Ectodermal cell (in vitro differentiated cells): ENCODE results near the gene MACROD1.

Source experiments
- H3K27ac ChIP-seq: 2 replicates; pipeline ENCODE4 v1.7.0; 2013; ENCODE audit warnings: mild to moderate bottlenecking, low read depth, low read length; ENCODE audit not compliant: insufficient read depth, poor library complexity, severe bottlenecking
- H3K27me3 ChIP-seq: 2 replicates; pipeline ENCODE4 v1.7.0; 2013; ENCODE audit warnings: mild to moderate bottlenecking, low read length; ENCODE audit not compliant: insufficient read depth, control insufficient read depth, poor library complexity, severe bottlenecking
- H3K36me3 ChIP-seq: one replicate; pipeline ENCODE4 v1.7.0; 2013; ENCODE audit warnings: low read length; ENCODE audit not compliant: control insufficient read depth, insufficient read depth
- H3K4me1 ChIP-seq: one replicate; pipeline ENCODE4 v1.7.0; 2013; ENCODE audit warnings: low read length; ENCODE audit not compliant: control insufficient read depth, insufficient read depth
- H3K4me3 ChIP-seq: 2 replicates; pipeline ENCODE4 v1.7.0; 2013; ENCODE audit warnings: low read depth, low read length, control low read depth; ENCODE audit not compliant: insufficient read depth
- H3K9me3 ChIP-seq: 2 replicates; pipeline ENCODE4 v1.7.0; 2013; ENCODE audit warnings: mild to moderate bottlenecking, low read length, moderate library complexity; ENCODE audit not compliant: control insufficient read depth
- WGBS, 2 experiments: methylation state at CpG; one replicate each; pipeline ENCODE4 v1.1.7; 2013; ENCODE audit warnings: missing lambda C conversion rate in 2 of 2; 5-methylcytosine and 5-hydroxymethylcytosine counted together

Gene MACROD1

GRCh38 chr11:64014356-64014755, 151.6 kb downstream of the MACROD1 start:
- Histone ChIP-seq H3K27me3 (peaks cover 3% of the 10 kb centered on the region), H3K4me1 (peaks cover 8% of the 10 kb centered on the region)
- 87 to 90% methylated on average over 11 of the region's 11 CpGs for WGBS, 2 experiments

GRCh38 chr11:64013141-64013896, 152.6 kb downstream of the MACROD1 start:
- H3K4me3 ChIP-seq, result no peak overlapping the region
- peaks cover 14% of the 10 kb centered on the region for H3K27me3 ChIP-seq
- H3K36me3 ChIP-seq, result no peaks in the 10 kb centered on the region
- no peaks in the 10 kb centered on the region for H3K9me3 ChIP-seq
- no peak overlapping the region for H3K27ac ChIP-seq
- WGBS, 2 experiments, result 89 to 91% methylated on average over 16 of the region's 16 CpGs
- peaks cover 8% of the 10 kb centered on the region for H3K4me1 ChIP-seq

More at GRCh38 chr11:64014356-64014755, 151.6 kb downstream of the MACROD1 start:
- Histone ChIP-seq H3K27ac (no peak overlapping the region), H3K9me3 (no peaks in the 10 kb centered on the region), H3K4me3 (no peak overlapping the region), H3K36me3 (no peaks in the 10 kb centered on the region)

GRCh38 chr11:64011371-64011770, 154.5 kb downstream of the MACROD1 start:
- Histone ChIP-seq H3K27ac (no peak overlapping the region), H3K4me1 (peaks cover 22% of the 10 kb centered on the region), H3K27me3 (peaks cover 33% of the 10 kb centered on the region), H3K9me3 (no peaks in the 10 kb centered on the region), H3K36me3 (no peaks in the 10 kb centered on the region), H3K4me3 (no peak overlapping the region)
- 94 to 95% methylated on average over 8 of the region's 8 CpGs for WGBS, 2 experiments

GRCh38 chr11:64010783-64011182, 155.1 kb downstream of the MACROD1 start:
- peaks cover 39% of the 10 kb centered on the region for H3K27me3 ChIP-seq
- no peaks in the 10 kb centered on the region for H3K9me3 ChIP-seq
- 97 to 98% methylated on average over 2 of the region's 2 CpGs for WGBS, 2 experiments
- no peak overlapping the region for H3K27ac ChIP-seq
- no peak overlapping the region for H3K4me3 ChIP-seq
- no peaks in the 10 kb centered on the region for H3K36me3 ChIP-seq
- H3K4me1 ChIP-seq, result peaks cover 22% of the 10 kb centered on the region

- Histone ChIP-seq H3K27ac (no peak overlapping the region), H3K4me3 (no peak overlapping the region), H3K4me1 (peaks cover 17% of the 10 kb centered on the region), H3K36me3 (no peaks in the 10 kb centered on the region), H3K27me3 (peaks cover 49% of the 10 kb centered on the region), H3K9me3 (no peaks in the 10 kb centered on the region)
- 94 to 96% methylated on average over 8 of the region's 8 CpGs for WGBS, 2 experiments
These were observed 156.2 kb downstream of the MACROD1 start for GRCh38 chr11:64009710-64010109.

- H3K27ac ChIP-seq, result no peak overlapping the region
- no peaks in the 10 kb centered on the region for H3K9me3 ChIP-seq
- peaks cover 55% of the 10 kb centered on the region for H3K27me3 ChIP-seq
- no peaks in the 10 kb centered on the region for H3K36me3 ChIP-seq
- H3K4me1 ChIP-seq, result peaks cover 15% of the 10 kb centered on the region
- WGBS, 2 experiments, result 87 to 88% methylated on average over 18 of the region's 18 CpGs
- H3K4me3 ChIP-seq, result no peak overlapping the region
These were observed 156.8 kb downstream of the MACROD1 start for GRCh38 chr11:64008914-64009633.

GRCh38 chr11:64008283-64008913, 157.5 kb downstream of the MACROD1 start:
- H3K4me3 ChIP-seq, result no peak overlapping the region
- peaks cover 57% of the 10 kb centered on the region for H3K27me3 ChIP-seq
- H3K27ac ChIP-seq, result no peak overlapping the region
- 91% methylated on average over 26 of the region's 26 CpGs for WGBS, 2 experiments
- H3K9me3 ChIP-seq, result no peaks in the 10 kb centered on the region
- H3K4me1 ChIP-seq, result peaks cover 15% of the 10 kb centered on the region
- H3K36me3 ChIP-seq, result no peaks in the 10 kb centered on the region

- no peaks in the 10 kb centered on the region for H3K36me3 ChIP-seq
- WGBS, 2 experiments, result 4 to 5% methylated on average over 40 of the region's 40 CpGs
These were observed 158.2 kb downstream of the MACROD1 start for GRCh38 chr11:64007629-64008282.

GRCh38 chr11:64007160-64007628, 158.7 kb downstream of the MACROD1 start:
- WGBS, 2 experiments, result 2% methylated on average over 27 of the region's 27 CpGs
- H3K27ac ChIP-seq, result no peak overlapping the region
- H3K4me1 ChIP-seq, result peaks cover 15% of the 10 kb centered on the region
- H3K4me3 ChIP-seq, result peak overlapping the region; percentile 23
- peaks cover 57% of the 10 kb centered on the region for H3K27me3 ChIP-seq
- H3K36me3 ChIP-seq, result no peaks in the 10 kb centered on the region
- H3K9me3 ChIP-seq, result no peaks in the 10 kb centered on the region

More at GRCh38 chr11:64007629-64008282, 158.2 kb downstream of the MACROD1 start:
- Histone ChIP-seq H3K4me3 (peak overlapping the region; percentile 23), H3K27me3 (peaks cover 57% of the 10 kb centered on the region), H3K27ac (no peak overlapping the region), H3K9me3 (no peaks in the 10 kb centered on the region), H3K4me1 (peaks cover 15% of the 10 kb centered on the region)
